Esophagus squamous epithelium (tissue), 5 donors: Measurements from ENCODE around the gene PTH2. TPM values are rescaled to one million over a fixed set of nuclear protein-coding genes. Genes with fewer than 3 reads are reported as not detected.

Experiments used
- DNase-seq: peaks from one replicate; lab custom pipeline; 2025; lab: John Stamatoyannopoulos, UW
- H3K27ac ChIP-seq, 4 donors: fragments of 200-600 bp; sonication (generic); one replicate each; pipeline ENCODE4 v1.5.1; 2016 to 2019; ENCODE audit warnings: mild to moderate bottlenecking in 1 of 4
- H3K27me3 ChIP-seq, 4 donors: fragments of 200-600 bp; sonication (generic); 1 replicate in 3 of 4; 2 replicates in 1 of 4; pipeline versions ENCODE4 v1.5.1 to v1.6.0; 2017 to 2021; ENCODE audit warnings: antibody characterized with exemption in 1 of 4
- H3K36me3 ChIP-seq, 3 donors: fragments of 200-600 bp; sonication (generic); one replicate each; pipeline ENCODE4 v1.5.1; 2016 to 2019
- H3K4me1 ChIP-seq, 3 donors: fragments of 200-600 bp; sonication (generic); one replicate each; pipeline ENCODE4 v1.5.1; 2017 to 2019
- H3K4me3 ChIP-seq, 4 donors: fragments of 200-600 bp; sonication (generic); 1 replicate in 3 of 4; 2 replicates in 1 of 4; pipeline ENCODE4 v1.5.1; 2016 to 2019; ENCODE audit warnings: mild to moderate bottlenecking in 2 of 4, moderate library complexity in 1 of 4
- H3K9me3 ChIP-seq, 3 donors: fragments of 200-600 bp; sonication (generic); one replicate each; pipeline ENCODE4 v1.5.1; 2016 to 2019
- CTCF ChIP-seq, 6 experiments: fragments of 450-650 bp in 4 of 6; fragments of 200-600 bp in 2 of 6; sonication (generic) in 2 of 6; IDR thresholded peaks; one replicate each; pipeline ENCODE4 v1.5.1; 2016 to 2019; ENCODE audit warnings: antibody characterized with exemption in 6 of 6, mild to moderate bottlenecking in 4 of 6, moderate library complexity in 4 of 6
- POLR2A ChIP-seq, 4 donors: fragments of 450-650 bp; IDR thresholded peaks; one replicate each; pipeline ENCODE4 v1.6.1; 2017; ENCODE audit warnings: antibody characterized with exemption in 4 of 4, mild to moderate bottlenecking in 4 of 4, moderate library complexity in 3 of 4
- WGBS, 2 donors: methylation state at CpG; one replicate each; pipeline ENCODE4 v1.1.5; 2018; 5-methylcytosine and 5-hydroxymethylcytosine counted together
- intact Hi-C: fragments of 100-400 bp; cut with DNase I; formaldehyde crosslinking; loops from one replicate; pipeline ENCODE4 v1.15.0; 2022
- total RNA-seq, 4 donors: library from RNA; depleted of rRNA; stranded (reverse); fragments of >200 nt; gene quantifications; one replicate each; pipeline ENCODE4 v1.1.0, GENCODE V29; 2016
- donor health status: DM: yes; HTN: yes; CAD: no.

The PTH2 gene
- total RNA-seq, 4 donors from 2014 or later: not detected

- no peak for DNase-seq
- Histone ChIP-seq H3K27me3 (peaks cover 0 to 49% (median 1%) of the 10 kb centered on the region in 4 donors), H3K36me3 (no peaks in the 10 kb centered on the region), H3K4me3 (no peak overlapping the region), H3K4me1 (peaks cover 0 to 3% (median 0%) of the 10 kb centered on the region in 3 donors), H3K27ac (no peak overlapping the region), H3K9me3 (no peaks in the 10 kb centered on the region)
- no peak for TF ChIP-seq CTCF (IDR thresholded peaks at IDR 0.05)
- TF ChIP-seq POLR2A (IDR thresholded peaks at IDR 0.05): no peak
- 33 to 60% methylated on average over 7 to 9 of the region's 9 CpGs for WGBS, 2 donors
- intact Hi-C loops: no loop called here
Observed at GRCh38 chr19:49390929-49391359, 32.3 kb downstream of the PTH2 start.

GRCh38 chr19:49390131-49390928 lies 32.9 kb downstream of the PTH2 start:
- no peak for TF ChIP-seq CTCF (IDR thresholded peaks at IDR 0.05)
- TF ChIP-seq POLR2A (IDR thresholded peaks at IDR 0.05): no peak
- intact Hi-C loops: no loop called here
- H3K27ac ChIP-seq: no peak overlapping the region
- H3K36me3 ChIP-seq: no peaks in the 10 kb centered on the region
- no peaks in the 10 kb centered on the region for H3K9me3 ChIP-seq
- peaks cover 0 to 49% (median 1%) of the 10 kb centered on the region in 4 donors for H3K27me3 ChIP-seq
- peaks cover 0 to 3% (median 0%) of the 10 kb centered on the region in 3 donors for H3K4me1 ChIP-seq
- no peak overlapping the region for H3K4me3 ChIP-seq
- WGBS, 2 donors: 52 to 54% methylated on average over 11 to 12 of the region's 26 CpGs
- DNase-seq: no peak

GRCh38 chr19:49389406-49389805 lies 33.8 kb downstream of the PTH2 start:
- Histone ChIP-seq H3K4me1 (peaks cover 0 to 3% (median 0%) of the 10 kb centered on the region in 3 donors), H3K4me3 (no peak overlapping the region), H3K9me3 (no peaks in the 10 kb centered on the region), H3K27ac (no peak overlapping the region), H3K27me3 (peaks cover 0 to 42% (median 1%) of the 10 kb centered on the region in 4 donors), H3K36me3 (no peaks in the 10 kb centered on the region)
- 66 to 98% methylated on average over 7 to 16 of the region's 20 CpGs for WGBS, 2 donors
- DNase-seq: no peak
- intact Hi-C loops: no loop called here
- TF ChIP-seq POLR2A (IDR thresholded peaks at IDR 0.05): no peak
- TF ChIP-seq CTCF (IDR thresholded peaks at IDR 0.05): no peak

DNA sequence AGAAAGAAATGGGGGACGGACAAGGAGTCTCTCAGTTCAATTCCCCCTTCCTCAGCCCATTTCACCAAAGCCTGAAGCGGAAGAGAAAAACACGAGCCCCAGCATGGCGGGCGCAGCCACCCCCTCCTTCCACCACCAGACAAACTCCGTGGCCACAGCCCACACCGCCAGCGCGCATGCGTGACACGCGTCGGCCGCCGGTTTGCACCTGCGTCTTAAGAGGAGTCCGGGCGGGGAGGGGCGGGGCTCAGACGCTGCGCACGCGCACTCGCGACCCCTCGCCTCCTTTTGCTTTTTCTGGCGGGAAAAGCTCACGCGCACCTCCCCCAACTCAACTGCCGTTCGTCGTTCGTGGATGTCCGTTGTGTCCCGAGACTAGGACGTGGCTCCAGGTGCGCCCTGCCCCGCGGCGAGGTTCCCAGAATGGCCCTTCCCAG lies 35.3 kb downstream of the PTH2 start, which contains the start of gene KASH5:
Gene KASH5, plus strand, starts transcription at position 314 of the 437 bp plus-strand sequence. CDS start 2,635 bp downstream, outside the sequence.
- Histone ChIP-seq H3K4me1 (peaks cover 0 to 3% (median 0%) of the 10 kb centered on the region in 3 donors), H3K4me3 (peak within 1 kb of the TSS in 3 of 4 donors; percentile 13 to 25 (median 21)), H3K27ac (no peak within 1 kb of the TSS), H3K36me3 (no peaks in the 10 kb centered on the region), H3K27me3 (peaks cover 0 to 29% (median 1%) of the 10 kb centered on the region in 4 donors), H3K9me3 (peaks cover 0 to 8% (median 3%) of the 10 kb centered on the region in 3 donors)
- WGBS, 2 donors: 38 to 55% methylated on average over 29 to 33 of the region's 40 CpGs
- TF ChIP-seq CTCF (IDR thresholded peaks at IDR 0.05) (peak in 1 of 6 experiments; percentile 6), POLR2A (IDR thresholded peaks at IDR 0.05) (no peak)
- peak; percentile 27 for DNase-seq
- intact Hi-C loops: no loop called here

GRCh38 chr19:49383599-49383998 lies 39.6 kb downstream of the PTH2 start:
- intact Hi-C loops: no loop called here

More at GRCh38 chr19:49383599-49383998, 39.6 kb downstream of the PTH2 start:
- Histone ChIP-seq H3K4me3 (no peak overlapping the region), H3K9me3 (peaks cover 0 to 21% (median 12%) of the 10 kb centered on the region in 3 donors), H3K27me3 (peaks cover 0 to 13% (median 1%) of the 10 kb centered on the region in 4 donors), H3K27ac (no peak overlapping the region), H3K4me1 (no peaks in the 10 kb centered on the region), H3K36me3 (no peaks in the 10 kb centered on the region)
- 0 to 92% methylated on average over 1 of the region's 1 CpG for WGBS, 2 donors
- TF ChIP-seq POLR2A (IDR thresholded peaks at IDR 0.05) (no peak), CTCF (IDR thresholded peaks at IDR 0.05) (no peak)
- no peak for DNase-seq
